Measurements from ENCODE around the gene SLC30A1. TPM values are rescaled to one million over a fixed set of nuclear protein-coding genes. Genes with fewer than 3 reads are reported as not detected.
A peak's percentile ranks its signal among the peaks of the same experiment; 100 is the strongest.

SLC30A1 gene
- total RNA-seq, 1 experiment from 2014 or later = 9.7 TPM

GRCh38 chr1:211612786-211613107 is 33.8 kb upstream of the SLC30A1 start:
- no peak overlapping the region for H2AFZ ChIP-seq (ENCODE audit: low read depth, low read length, poor library complexity, severe bottlenecking)
- POLR2A ChIA-PET = no interaction called here
- ATAC-seq = peak; percentile 11; the same call in 1 of the 2 replicates
- intact Hi-C loops (cut with micrococcal nuclease) = no loop called here
- H4K20me1 ChIP-seq (ENCODE audit: insufficient read depth) = no peaks in the 10 kb centered on the region
- no peaks in the 10 kb centered on the region for H3K36me3 ChIP-seq (ENCODE audit: control insufficient read depth in 1 of 2, insufficient read depth in 2 of 2, low read length in 2 of 2)
- peaks cover 8 to 15% of the 10 kb centered on the region in 2 experiments; a peak in 3 of 4 replicates for H3K4me1 ChIP-seq (ENCODE audit: control insufficient read depth in 1 of 2, insufficient read depth in 2 of 2, low read length in 2 of 2)
- no peak overlapping the region for H3K9ac ChIP-seq (ENCODE audit: low read length)
- no peaks in the 10 kb centered on the region for H3K27me3 ChIP-seq (ENCODE audit: insufficient read depth, low read length)
- peak overlapping the region; percentile 58; the same call in 1 of the 2 replicates for H3K4me2 ChIP-seq (ENCODE audit: low read length)
- TF ChIP-seq POLR2AphosphoS5 (IDR thresholded peaks at IDR 0.05; ENCODE audit: low read depth, low read length) = no peak
- TF ChIP-seq ZNF274 (IDR thresholded peaks at IDR 0.05; ENCODE audit: low read depth, low read length) = no peak
- no peak for TF ChIP-seq TCF7L2 (IDR thresholded peaks at IDR 0.05; ENCODE audit: borderline replicate concordance, extremely low read depth, insufficient read depth, insufficient read length)
- TF ChIP-seq EGR1 (IDR thresholded peaks at IDR 0.05; ENCODE audit: low read depth) = no peak
- no peak for TF ChIP-seq REST (IDR thresholded peaks at IDR 0.05; ENCODE audit: low read depth)
- no peak for TF ChIP-seq SIN3A (IDR thresholded peaks at IDR 0.05; ENCODE audit: low read depth)
- TF ChIP-seq POLR2A (IDR thresholded peaks at IDR 0.05; ENCODE audit: borderline replicate concordance, extremely low read depth, insufficient read depth, insufficient read length) = no peak
- TF ChIP-seq ZFX (IDR thresholded peaks at IDR 0.05) = no peak
- no peak for TF ChIP-seq ATF3 (IDR thresholded peaks at IDR 0.05)
- TF ChIP-seq EZH2phosphoT487 (IDR thresholded peaks at IDR 0.05; ENCODE audit: borderline replicate concordance) = no peak
- no peak for TF ChIP-seq ELF1 (IDR thresholded peaks at IDR 0.05; ENCODE audit: borderline replicate concordance, low read depth)
- TF ChIP-seq, protein P1, sequence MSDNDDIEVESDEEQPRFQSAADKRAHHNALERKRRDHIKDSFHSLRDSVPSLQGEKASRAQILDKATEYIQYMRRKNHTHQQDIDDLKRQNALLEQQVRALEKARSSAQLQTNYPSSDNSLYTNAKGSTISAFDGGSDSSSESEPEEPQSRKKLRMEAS (IDR thresholded peaks at IDR 0.05) = no peak
- no peak for TF ChIP-seq JUND (IDR thresholded peaks at IDR 0.05)
- no peak for TF ChIP-seq SP1 (IDR thresholded peaks at IDR 0.05; ENCODE audit: low read depth)
- H3K9me3 ChIP-seq (ENCODE audit: control insufficient read depth in 1 of 2, insufficient read depth in 1 of 2, low read depth in 1 of 2, low read length in 2 of 2) = no peaks in the 10 kb centered on the region
- BruUV-seq (replicated peaks) = no TSS peak
- DNase-seq (ENCODE audit: low read depth, low spot score) = no peak
- RAD21 ChIA-PET (ENCODE audit: low non-redundant PET in 1 of 2, low total read pairs in 2 of 2, uncharacterized antibody in 2 of 2, unreplicated experiment in 2 of 2) = interaction anchor here in 1 of 2 experiments (0.7 kb wide), 1 partner anchor 217 kb away, joined by 3 read pairs; no protein-coding TSS in a partner anchor
- no peaks in the 10 kb centered on the region for H3K79me2 ChIP-seq (ENCODE audit: insufficient read depth, low read length)
- CTCF ChIA-PET = no interaction called here
- no peaks in the 10 kb centered on the region for H3K9me2 ChIP-seq (ENCODE audit: insufficient read depth)
- no peak overlapping the region for H3K4me3 ChIP-seq (replicated peaks in 1 of 2; ENCODE audit: low read depth in 1 of 2, low read length in 2 of 2)
- no peak overlapping the region for H3K27ac ChIP-seq (ENCODE audit: low read depth, low read length)

Measured in HCT116 (cell line).